Adrenal gland (tissue), 5 donors: ENCODE results near the gene FBLN2.

Experiments used
- CTCF ChIP-seq, 6 experiments: fragments of 450-650 bp in 4 of 6; fragments of 200-600 bp in 2 of 6; sonication (generic) in 1 of 6; IDR thresholded peaks; 1 replicate in 5 of 6; 2 replicates in 1 of 6; pipeline versions ENCODE4 v1.5.1 to v1.8.0; 2016 to 2021; ENCODE audit warnings: antibody characterized with exemption in 6 of 6, mild to moderate bottlenecking in 2 of 6, moderate library complexity in 1 of 6
- POLR2A ChIP-seq, 2 donors: fragments of 450-650 bp; IDR thresholded peaks; one replicate each; pipeline ENCODE4 v1.6.1; 2017; ENCODE audit warnings: antibody characterized with exemption in 2 of 2, mild to moderate bottlenecking in 2 of 2, moderate library complexity in 1 of 2
- donor health status: DM: no; HTN: no; CAD: no.

- TF ChIP-seq POLR2A (IDR thresholded peaks at IDR 0.05) (no peak), CTCF (IDR thresholded peaks at IDR 0.05) (no peak)
Measured at GRCh38 chr3:13555753-13556152, 6.8 kb downstream of the FBLN2 start.
